ENCODE measurements around the gene CLTRN.

Gene CLTRN

GRCh38 chrX:15616531-15616930 lies 48.1 kb downstream of the CLTRN start:
- Histone ChIP-seq H3K27me3 (ENCODE audit: insufficient read depth, low read length) (peaks cover 11% of the 10 kb centered on the region), H2AFZ (ENCODE audit: low read length, unreplicated experiment) (no peak overlapping the region), H3K36me3 (ENCODE audit: insufficient read depth, low read length) (no peaks in the 10 kb centered on the region)

DNA sequence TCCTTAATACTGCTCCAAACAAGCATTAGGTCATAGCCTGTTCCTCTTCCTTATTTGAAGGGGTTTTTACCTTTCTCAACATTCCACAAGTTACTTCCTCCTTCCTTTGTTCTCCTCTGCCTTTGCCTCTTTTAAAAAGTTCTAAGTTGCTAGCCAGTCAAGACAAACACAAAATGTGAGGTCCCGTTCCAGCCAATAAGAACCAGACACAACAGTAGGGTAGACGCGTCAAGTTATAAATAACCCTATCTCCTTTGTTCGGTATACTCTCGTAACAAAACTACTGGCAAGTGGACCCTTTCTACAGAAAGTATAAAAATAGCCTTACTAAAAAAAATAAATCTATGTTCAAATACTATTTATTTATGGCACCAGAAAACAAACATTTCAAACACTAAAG lies 57.5 kb downstream of the CLTRN start:
- peaks cover 10% of the 10 kb centered on the region; the same call in 1 of the 2 replicates for H3K27me3 ChIP-seq (ENCODE audit: insufficient read depth, low read length)
- H3K36me3 ChIP-seq (ENCODE audit: insufficient read depth, low read length): no peaks in the 10 kb centered on the region
- no peak overlapping the region for H3K4me3 ChIP-seq (ENCODE audit: low read depth, low read length)
- H3K27ac ChIP-seq (ENCODE audit: low read depth, low read length): no peak overlapping the region
- no peaks in the 10 kb centered on the region for H3K79me2 ChIP-seq (ENCODE audit: control insufficient read depth, insufficient read depth, low read length, unreplicated experiment)
- no peak overlapping the region for H2AFZ ChIP-seq (ENCODE audit: low read length, unreplicated experiment)
- no peaks in the 10 kb centered on the region for H3K4me1 ChIP-seq (ENCODE audit: control insufficient read depth, insufficient read depth, low read length, unreplicated experiment)

More at GRCh38 chrX:15616531-15616930, 48.1 kb downstream of the CLTRN start:
- Histone ChIP-seq H3K79me2 (ENCODE audit: control insufficient read depth, insufficient read depth, low read length, unreplicated experiment) (no peaks in the 10 kb centered on the region), H3K27ac (ENCODE audit: low read depth, low read length) (peak overlapping the region; percentile 65), H3K4me3 (ENCODE audit: low read depth, low read length) (no peak overlapping the region), H3K4me1 (ENCODE audit: control insufficient read depth, insufficient read depth, low read length, unreplicated experiment) (no peaks in the 10 kb centered on the region)

- no peak overlapping the region for H2AFZ ChIP-seq (ENCODE audit: low read length, unreplicated experiment)
- H3K4me1 ChIP-seq (ENCODE audit: control insufficient read depth, insufficient read depth, low read length, unreplicated experiment): no peaks in the 10 kb centered on the region
- no peaks in the 10 kb centered on the region for H3K36me3 ChIP-seq (ENCODE audit: insufficient read depth, low read length)
- peaks cover 10% of the 10 kb centered on the region; the same call in 1 of the 2 replicates for H3K27me3 ChIP-seq (ENCODE audit: insufficient read depth, low read length)
- no peak overlapping the region for H3K27ac ChIP-seq (ENCODE audit: low read depth, low read length)
- H3K4me3 ChIP-seq (ENCODE audit: low read depth, low read length): no peak overlapping the region
- no peaks in the 10 kb centered on the region for H3K79me2 ChIP-seq (ENCODE audit: control insufficient read depth, insufficient read depth, low read length, unreplicated experiment)
Measured at GRCh38 chrX:15606136-15606535, 58.5 kb downstream of the CLTRN start.

- no peak overlapping the region for H3K4me3 ChIP-seq (ENCODE audit: low read depth, low read length)
- peaks cover 14% of the 10 kb centered on the region; the same call in 1 of the 2 replicates for H3K27me3 ChIP-seq (ENCODE audit: insufficient read depth, low read length)
- H3K27ac ChIP-seq (ENCODE audit: low read depth, low read length): no peak overlapping the region
- H3K79me2 ChIP-seq (ENCODE audit: control insufficient read depth, insufficient read depth, low read length, unreplicated experiment): no peaks in the 10 kb centered on the region
- no peaks in the 10 kb centered on the region for H3K36me3 ChIP-seq (ENCODE audit: insufficient read depth, low read length)
- H2AFZ ChIP-seq (ENCODE audit: low read length, unreplicated experiment): no peak overlapping the region
- no peaks in the 10 kb centered on the region for H3K4me1 ChIP-seq (ENCODE audit: control insufficient read depth, insufficient read depth, low read length, unreplicated experiment)
Measured at GRCh38 chrX:15605226-15605625, 59.4 kb downstream of the CLTRN start.

DNA sequence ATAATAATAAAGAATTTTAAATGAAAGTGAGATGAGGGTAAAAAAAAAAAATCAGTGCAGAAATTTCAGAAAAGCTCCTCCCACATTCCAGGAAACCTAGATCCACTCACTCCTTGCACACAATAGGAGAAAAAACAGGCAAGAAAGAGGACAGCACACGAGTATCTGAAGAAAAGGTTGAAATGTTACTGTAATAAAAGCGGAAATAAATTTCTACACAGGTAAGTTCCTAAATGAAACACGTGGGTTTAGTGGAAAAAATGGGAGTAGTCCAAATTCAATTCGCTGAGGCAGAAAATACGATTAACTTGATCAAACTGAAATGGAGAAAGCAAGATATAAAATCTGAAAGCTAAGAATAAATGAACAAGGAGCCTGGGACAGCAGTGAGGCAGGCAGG lies 61.8 kb downstream of the CLTRN start:
- H3K79me2 ChIP-seq (ENCODE audit: control insufficient read depth, insufficient read depth, low read length, unreplicated experiment): no peaks in the 10 kb centered on the region
- peaks cover 18% of the 10 kb centered on the region; the same call in 1 of the 2 replicates for H3K27me3 ChIP-seq (ENCODE audit: insufficient read depth, low read length)
- no peaks in the 10 kb centered on the region for H3K36me3 ChIP-seq (ENCODE audit: insufficient read depth, low read length)
- H3K4me3 ChIP-seq (ENCODE audit: low read depth, low read length): no peak overlapping the region
- H3K27ac ChIP-seq (ENCODE audit: low read depth, low read length): no peak overlapping the region
- no peaks in the 10 kb centered on the region for H3K4me1 ChIP-seq (ENCODE audit: control insufficient read depth, insufficient read depth, low read length, unreplicated experiment)
- H2AFZ ChIP-seq (ENCODE audit: low read length, unreplicated experiment): no peak overlapping the region

DNA sequence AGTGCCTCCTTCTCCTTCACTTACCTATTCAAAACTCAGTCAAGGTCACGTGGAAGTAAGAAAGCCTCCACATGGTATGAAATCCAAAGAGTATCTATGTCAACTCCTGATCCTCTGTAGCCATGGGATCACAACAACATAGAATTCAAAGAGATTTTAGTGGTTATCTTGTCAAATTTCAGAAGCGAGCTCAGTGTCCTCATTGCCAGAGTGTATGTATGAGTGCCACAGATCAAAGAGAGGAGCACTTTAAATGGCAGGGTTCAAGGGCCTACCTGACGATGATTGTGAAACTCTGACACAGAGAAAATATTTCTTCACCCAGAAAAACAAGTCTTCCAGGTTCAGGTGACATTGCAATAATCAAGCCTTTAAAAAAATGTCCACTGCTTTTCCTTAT lies 62.7 kb downstream of the CLTRN start:
- Histone ChIP-seq H3K79me2 (ENCODE audit: control insufficient read depth, insufficient read depth, low read length, unreplicated experiment) (no peaks in the 10 kb centered on the region), H3K36me3 (ENCODE audit: insufficient read depth, low read length) (no peaks in the 10 kb centered on the region), H3K27ac (ENCODE audit: low read depth, low read length) (no peak overlapping the region), H3K4me1 (ENCODE audit: control insufficient read depth, insufficient read depth, low read length, unreplicated experiment) (no peaks in the 10 kb centered on the region), H2AFZ (ENCODE audit: low read length, unreplicated experiment) (no peak overlapping the region), H3K27me3 (ENCODE audit: insufficient read depth, low read length) (peaks cover 19% of the 10 kb centered on the region; the same call in 1 of the 2 replicates), H3K4me3 (ENCODE audit: low read depth, low read length) (no peak overlapping the region)

GRCh38 chrX:15600745-15601144 lies 63.9 kb downstream of the CLTRN start, which contains the start of gene ACE2:
TSS of gene ACE2 (minus strand) at chrX:15600960. CDS start at chrX:15600911, 49 bp downstream.
- Histone ChIP-seq H3K27me3 (ENCODE audit: insufficient read depth, low read length) (peaks cover 15% of the 10 kb centered on the region; the same call in 1 of the 2 replicates), H3K4me3 (ENCODE audit: low read depth, low read length) (no peak within 1 kb of the TSS), H3K79me2 (ENCODE audit: control insufficient read depth, insufficient read depth, low read length, unreplicated experiment) (no peaks in the 10 kb centered on the region), H3K36me3 (ENCODE audit: insufficient read depth, low read length) (no peaks in the 10 kb centered on the region), H3K4me1 (ENCODE audit: control insufficient read depth, insufficient read depth, low read length, unreplicated experiment) (no peaks in the 10 kb centered on the region), H3K27ac (ENCODE audit: low read depth, low read length) (no peak within 1 kb of the TSS), H2AFZ (ENCODE audit: low read length, unreplicated experiment) (peak within 1 kb of the TSS; percentile 50)

GRCh38 chrX:15600049-15600448 lies 64.6 kb downstream of the CLTRN start:
- Histone ChIP-seq H2AFZ (ENCODE audit: low read length, unreplicated experiment) (no peak overlapping the region), H3K4me1 (ENCODE audit: control insufficient read depth, insufficient read depth, low read length, unreplicated experiment) (no peaks in the 10 kb centered on the region), H3K27ac (ENCODE audit: low read depth, low read length) (no peak overlapping the region), H3K27me3 (ENCODE audit: insufficient read depth, low read length) (peaks cover 11% of the 10 kb centered on the region; the same call in 1 of the 2 replicates), H3K79me2 (ENCODE audit: control insufficient read depth, insufficient read depth, low read length, unreplicated experiment) (no peaks in the 10 kb centered on the region), H3K4me3 (ENCODE audit: low read depth, low read length) (no peak overlapping the region), H3K36me3 (ENCODE audit: insufficient read depth, low read length) (no peaks in the 10 kb centered on the region)

- Histone ChIP-seq H3K4me1 (ENCODE audit: control insufficient read depth, insufficient read depth, low read length, unreplicated experiment) (no peaks in the 10 kb centered on the region), H2AFZ (ENCODE audit: low read length, unreplicated experiment) (no peak overlapping the region), H3K4me3 (ENCODE audit: low read depth, low read length) (no peak overlapping the region), H3K27me3 (ENCODE audit: insufficient read depth, low read length) (peaks cover 9% of the 10 kb centered on the region; the same call in 1 of the 2 replicates), H3K36me3 (ENCODE audit: insufficient read depth, low read length) (no peaks in the 10 kb centered on the region), H3K79me2 (ENCODE audit: control insufficient read depth, insufficient read depth, low read length, unreplicated experiment) (no peaks in the 10 kb centered on the region), H3K27ac (ENCODE audit: low read depth, low read length) (no peak overlapping the region)
Measured at GRCh38 chrX:15599461-15599860, 65.1 kb downstream of the CLTRN start.

DNA sequence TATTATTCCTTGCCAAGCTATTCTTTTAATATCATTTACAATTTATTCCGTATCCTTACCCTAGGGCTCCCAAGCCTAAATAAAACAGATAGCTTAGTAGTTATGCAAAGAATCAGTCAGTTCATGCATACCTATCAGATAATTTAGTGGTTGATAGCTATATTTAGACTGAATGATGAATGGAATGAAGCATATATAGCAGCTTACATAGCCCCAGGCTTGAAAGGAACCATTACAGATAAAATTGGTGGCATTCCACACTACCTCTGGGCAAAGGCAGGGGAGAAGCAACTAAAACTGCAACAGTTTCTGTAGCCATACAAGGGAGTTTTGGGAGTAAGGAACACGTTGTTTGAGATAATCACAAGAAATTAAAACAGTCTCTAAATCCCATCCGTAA lies 66.6 kb downstream of the CLTRN start:
- H3K27ac ChIP-seq (ENCODE audit: low read depth, low read length): no peak overlapping the region
- no peaks in the 10 kb centered on the region for H3K79me2 ChIP-seq (ENCODE audit: control insufficient read depth, insufficient read depth, low read length, unreplicated experiment)
- H3K36me3 ChIP-seq (ENCODE audit: insufficient read depth, low read length): no peaks in the 10 kb centered on the region
- H3K4me1 ChIP-seq (ENCODE audit: control insufficient read depth, insufficient read depth, low read length, unreplicated experiment): no peaks in the 10 kb centered on the region
- H2AFZ ChIP-seq (ENCODE audit: low read length, unreplicated experiment): no peak overlapping the region
- H3K4me3 ChIP-seq (ENCODE audit: low read depth, low read length): no peak overlapping the region
- H3K27me3 ChIP-seq (ENCODE audit: insufficient read depth, low read length): peaks cover 21% of the 10 kb centered on the region; the same call in 1 of the 2 replicates

DNA sequence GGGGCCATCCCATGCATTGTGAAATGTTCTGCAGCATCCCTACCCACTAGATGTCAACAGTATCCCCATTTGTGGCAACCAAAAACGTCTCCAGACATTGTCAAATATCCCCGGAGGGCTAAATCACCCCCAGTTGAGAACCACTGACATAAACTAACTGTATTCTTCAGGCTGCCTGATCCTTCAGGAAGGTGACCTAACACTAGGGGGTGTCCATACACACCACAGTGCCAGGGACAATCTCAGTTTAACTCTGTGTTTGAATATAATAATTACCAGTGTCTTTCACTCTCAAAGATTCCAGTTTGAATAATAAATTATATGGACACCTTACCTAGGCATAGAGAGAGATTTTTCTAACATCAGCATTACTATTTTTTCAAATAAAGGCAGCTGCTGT lies 70.2 kb downstream of the CLTRN start:
- no peaks in the 10 kb centered on the region for H3K36me3 ChIP-seq (ENCODE audit: insufficient read depth, low read length)
- peaks cover 48% of the 10 kb centered on the region for H3K27me3 ChIP-seq (ENCODE audit: insufficient read depth, low read length)
- no peaks in the 10 kb centered on the region for H3K79me2 ChIP-seq (ENCODE audit: control insufficient read depth, insufficient read depth, low read length, unreplicated experiment)
- no peak overlapping the region for H2AFZ ChIP-seq (ENCODE audit: low read length, unreplicated experiment)
- no peak overlapping the region for H3K27ac ChIP-seq (ENCODE audit: low read depth, low read length)
- no peak overlapping the region for H3K4me3 ChIP-seq (ENCODE audit: low read depth, low read length)
- H3K4me1 ChIP-seq (ENCODE audit: control insufficient read depth, insufficient read depth, low read length, unreplicated experiment): no peaks in the 10 kb centered on the region

All from ACC112 (cell line).